DND-41 (cell line): ENCODE data around the gene PRLH.

Source experiments
- ATAC-seq: fragments of 200-7000 bp; cut with Tn5 transposase; 3 replicates; pipeline ENCODE4 v1.9.1; 2021; ENCODE audit warnings: low read depth; ENCODE audit not compliant: insufficient read depth
- DNase-seq: peaks from one replicate; pipeline ENCODE4 v3.0.0-alpha.2; 2020
- H2AFZ ChIP-seq: 2 replicates; pipeline ENCODE4 v1.6.0; 2012; ENCODE audit warnings: low read depth, low read length
- H3K27ac ChIP-seq: 2 replicates; pipeline ENCODE4 v1.5.1; 2012; ENCODE audit warnings: low read length, inconsistent platforms
- H3K27me3 ChIP-seq: fragments of 200-600 bp; sonication (generic); 2 replicates; pipeline ENCODE4 v1.6.0; 2012; ENCODE audit warnings: low read length, mild to moderate bottlenecking, inconsistent platforms; ENCODE audit not compliant: insufficient read depth, poor library complexity
- H3K36me3 ChIP-seq: 2 replicates; pipeline ENCODE4 v1.5.1; 2012; ENCODE audit warnings: low read length, inconsistent platforms; ENCODE audit not compliant: insufficient read depth
- H3K4me1 ChIP-seq: 2 replicates; pipeline ENCODE4 v1.5.1; 2012; ENCODE audit warnings: mild to moderate bottlenecking, low read length; ENCODE audit not compliant: insufficient read depth
- H3K4me2 ChIP-seq: 2 replicates; pipeline ENCODE4 v1.6.0; 2012; ENCODE audit warnings: mild to moderate bottlenecking, moderate library complexity, low read length, inconsistent platforms; ENCODE audit not compliant: insufficient read depth
- H3K4me3 ChIP-seq, 2 experiments: fragments of 200-600 bp in 1 of 2; shearing (Covaris generic) in 1 of 2; 2 replicates each; pipeline ENCODE4 v1.5.1; 2012 to 2016; ENCODE audit warnings: inconsistent platforms in 2 of 2, low read length in 2 of 2, mild to moderate bottlenecking in 2 of 2, low read depth in 1 of 2, moderate library complexity in 1 of 2
- H3K79me2 ChIP-seq: 2 replicates; pipeline ENCODE4 v1.6.0; 2012; ENCODE audit warnings: low read length, inconsistent platforms; ENCODE audit not compliant: insufficient read depth
- H3K9ac ChIP-seq: 2 replicates; pipeline ENCODE4 v1.6.0; 2012; ENCODE audit warnings: low read depth, mild to moderate bottlenecking, inconsistent platforms, low read length, moderate library complexity
- H3K9me3 ChIP-seq: 2 replicates; pipeline ENCODE4 v1.5.1; 2012; ENCODE audit warnings: low read length, moderate library complexity, mild to moderate bottlenecking, inconsistent platforms; ENCODE audit not compliant: insufficient read depth, severe bottlenecking
- H4K20me1 ChIP-seq: 2 replicates; pipeline ENCODE4 v1.6.0; 2012; ENCODE audit warnings: low read length; ENCODE audit not compliant: insufficient read depth
- CTCF ChIP-seq: IDR thresholded peaks from 2 replicates; pipeline ENCODE4 v1.5.1; 2012; ENCODE audit warnings: borderline replicate concordance, low read length, moderate library complexity, mild to moderate bottlenecking; ENCODE audit not compliant: poor library complexity, severe bottlenecking; ENCODE audit errors: extremely low read depth
- EZH2 ChIP-seq: IDR thresholded peaks from 3 replicates; pipeline ENCODE4 v1.6.1; 2012; ENCODE audit warnings: borderline replicate concordance, low read depth, mild to moderate bottlenecking, moderate library complexity, low read length, inconsistent platforms; ENCODE audit not compliant: severe bottlenecking

Gene PRLH

GRCh38 chr2:237551071-237551574 is 15.3 kb upstream of the PRLH start:
- Histone ChIP-seq H3K4me3 (no peak overlapping the region), H3K27ac (no peak overlapping the region), H2AFZ (no peak overlapping the region), H3K4me1 (no peaks in the 10 kb centered on the region), H3K4me2 (no peak overlapping the region), H3K9ac (no peak overlapping the region), H3K27me3 (peaks cover 3% of the 10 kb centered on the region), H4K20me1 (peaks cover 5% of the 10 kb centered on the region; the same call in 1 of the 2 replicates), H3K9me3 (peaks cover 4% of the 10 kb centered on the region), H3K36me3 (no peaks in the 10 kb centered on the region), H3K79me2 (no peaks in the 10 kb centered on the region)
- ATAC-seq (no peak), DNase-seq (no peak)
- no peak for TF ChIP-seq CTCF

- Histone ChIP-seq H3K4me2 (no peak overlapping the region), H3K79me2 (no peaks in the 10 kb centered on the region), H2AFZ (no peak overlapping the region), H3K27me3 (peaks cover 3% of the 10 kb centered on the region), H3K4me3 (no peak overlapping the region), H3K27ac (no peak overlapping the region), H4K20me1 (no peaks in the 10 kb centered on the region; the same call in 1 of the 2 replicates), H3K9me3 (peaks cover 4% of the 10 kb centered on the region), H3K4me1 (no peaks in the 10 kb centered on the region), H3K36me3 (no peaks in the 10 kb centered on the region), H3K9ac (no peak overlapping the region)
- no peak for DNase-seq
- ATAC-seq: no peak
- no peak for TF ChIP-seq EZH2
- TF ChIP-seq CTCF: no peak
Measured at GRCh38 chr2:237552908-237553307, 13.5 kb upstream of the PRLH start.

- DNase-seq (no peak), ATAC-seq (no peak)
- Histone ChIP-seq H3K4me1 (no peaks in the 10 kb centered on the region), H3K27ac (no peak overlapping the region), H3K9ac (no peak overlapping the region), H3K79me2 (no peaks in the 10 kb centered on the region), H3K9me3 (peaks cover 4% of the 10 kb centered on the region), H3K4me3 (no peak overlapping the region), H3K27me3 (peaks cover 3% of the 10 kb centered on the region), H4K20me1 (no peaks in the 10 kb centered on the region), H2AFZ (no peak overlapping the region), H3K36me3 (no peaks in the 10 kb centered on the region), H3K4me2 (no peak overlapping the region)
- TF ChIP-seq EZH2 (no peak), CTCF (no peak)
Measured at GRCh38 chr2:237553948-237554347, 12.4 kb upstream of the PRLH start.

- no peaks in the 10 kb centered on the region for H3K79me2 ChIP-seq
- no peak overlapping the region for H3K4me2 ChIP-seq
- H3K9ac ChIP-seq: no peak overlapping the region
- TF ChIP-seq EZH2 (no peak), CTCF (no peak)
- H3K9me3 ChIP-seq: peaks cover 4% of the 10 kb centered on the region
- H3K4me3 ChIP-seq: no peak overlapping the region
- H3K27me3 ChIP-seq: peaks cover 3% of the 10 kb centered on the region
- ATAC-seq (no peak), DNase-seq (no peak)
- no peak overlapping the region for H3K27ac ChIP-seq
- no peaks in the 10 kb centered on the region for H3K4me1 ChIP-seq
- H2AFZ ChIP-seq: no peak overlapping the region
- no peaks in the 10 kb centered on the region for H4K20me1 ChIP-seq
- H3K36me3 ChIP-seq: no peaks in the 10 kb centered on the region
Measured at GRCh38 chr2:237555560-237555959, 10.8 kb upstream of the PRLH start.
